ENCODE data around the gene UNC119B.

UNC119B gene

DNA sequence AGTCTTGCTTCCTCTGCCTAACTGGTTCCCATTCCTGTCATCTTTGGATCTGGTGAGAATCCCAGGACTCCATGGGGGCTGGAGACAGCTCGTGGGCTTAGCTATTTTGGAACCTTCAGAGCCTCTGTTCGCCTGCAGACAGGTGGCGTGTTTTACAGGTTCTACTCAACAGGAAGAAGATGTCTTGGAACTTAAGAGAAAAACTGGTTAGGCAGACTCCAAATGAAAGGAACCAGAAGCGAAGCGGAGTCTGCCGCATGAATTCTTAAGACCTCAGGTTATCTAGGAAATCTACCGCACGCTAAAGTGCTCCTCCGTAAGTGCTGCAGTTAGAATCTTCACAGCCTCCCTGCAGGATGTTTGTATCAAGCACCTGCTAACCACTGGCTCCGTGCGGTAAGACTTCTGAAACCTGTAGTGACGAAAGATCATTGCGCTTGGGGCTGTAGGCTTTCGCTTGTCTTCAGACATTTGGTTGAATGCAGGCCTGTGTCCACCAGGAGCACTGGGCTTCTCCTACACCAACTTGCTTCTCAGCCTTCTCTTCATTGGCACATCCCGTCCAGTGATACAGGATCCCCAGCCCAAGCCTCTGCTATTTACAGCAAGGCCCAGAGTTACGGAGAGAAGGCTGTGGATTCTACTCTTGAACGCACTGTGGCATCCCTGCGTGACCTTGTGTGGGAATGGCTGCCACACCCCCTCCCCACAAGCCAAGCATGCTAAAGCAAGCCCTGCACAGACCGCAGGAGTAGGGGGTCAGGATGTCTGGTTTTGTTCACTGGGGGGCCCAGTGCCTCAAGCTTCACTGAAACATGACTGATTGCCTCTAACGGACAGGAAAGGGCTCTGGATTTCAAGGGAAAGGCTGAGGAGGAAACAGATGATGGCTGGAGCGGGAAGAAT is 50.3 kb downstream of the UNC119B start:
- H3K9me3 ChIP-seq (ENCODE audit: insufficient read depth, low read length): no peaks in the 10 kb centered on the region
- H3K4me3 ChIP-seq (ENCODE audit: insufficient read length, low read depth): no peak overlapping the region
- DNase-seq (ENCODE audit: low read depth, low spot score): no peak
- no peaks in the 10 kb centered on the region for H3K27me3 ChIP-seq (ENCODE audit: insufficient read depth, insufficient read length)
- TF ChIP-seq SUZ12 (IDR thresholded peaks at IDR 0.05; ENCODE audit: extremely low read depth, insufficient read depth, insufficient read length): no peak
- TF ChIP-seq ZNF274 (IDR thresholded peaks at IDR 0.05; ENCODE audit: low read depth, low read length): no peak
- no peak for TF ChIP-seq YY1 (IDR thresholded peaks at IDR 0.05; ENCODE audit: insufficient read depth, insufficient read length)
- H3K36me3 ChIP-seq (ENCODE audit: insufficient read depth, insufficient read length, low read length): peaks cover 31% of the 10 kb centered on the region
- no peak overlapping the region for H3K9ac ChIP-seq (ENCODE audit: insufficient read length, low read depth)
- H3K4me1 ChIP-seq (ENCODE audit: insufficient read depth, insufficient read length): peaks cover 8% of the 10 kb centered on the region

DNA sequence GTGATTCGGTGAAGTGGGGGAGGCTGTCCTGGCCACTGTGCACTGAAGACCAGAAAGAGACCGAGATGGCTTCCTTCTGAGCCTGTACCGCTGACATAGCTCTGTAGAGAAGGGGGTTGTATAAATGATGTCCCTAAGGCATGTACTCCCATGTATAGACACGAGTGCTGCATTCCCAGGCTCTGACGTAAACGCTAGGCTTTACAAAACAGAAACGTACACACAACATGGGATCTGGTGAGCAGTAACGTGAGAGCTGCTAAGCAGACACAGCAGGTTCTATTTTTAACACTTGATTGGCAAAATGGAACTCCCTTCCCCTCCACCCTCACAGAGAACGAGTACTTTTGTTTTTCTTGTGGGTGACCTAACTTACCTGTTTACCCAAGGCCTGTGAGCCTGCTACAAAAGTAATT is 51.3 kb downstream of the UNC119B start:
- peaks cover 41% of the 10 kb centered on the region for H3K36me3 ChIP-seq (ENCODE audit: insufficient read depth, insufficient read length, low read length)
- TF ChIP-seq ZNF274 (IDR thresholded peaks at IDR 0.05; ENCODE audit: low read depth, low read length): no peak
- TF ChIP-seq YY1 (IDR thresholded peaks at IDR 0.05; ENCODE audit: insufficient read depth, insufficient read length): no peak
- no peak for TF ChIP-seq SUZ12 (IDR thresholded peaks at IDR 0.05; ENCODE audit: extremely low read depth, insufficient read depth, insufficient read length)
- H3K9me3 ChIP-seq (ENCODE audit: insufficient read depth, low read length): no peaks in the 10 kb centered on the region
- H3K4me1 ChIP-seq (ENCODE audit: insufficient read depth, insufficient read length): peaks cover 8% of the 10 kb centered on the region
- no peak overlapping the region for H3K9ac ChIP-seq (ENCODE audit: insufficient read length, low read depth)
- DNase-seq (ENCODE audit: low read depth, low spot score): no peak
- no peak overlapping the region for H3K4me3 ChIP-seq (ENCODE audit: insufficient read length, low read depth)
- no peaks in the 10 kb centered on the region for H3K27me3 ChIP-seq (ENCODE audit: insufficient read depth, insufficient read length)

DNA sequence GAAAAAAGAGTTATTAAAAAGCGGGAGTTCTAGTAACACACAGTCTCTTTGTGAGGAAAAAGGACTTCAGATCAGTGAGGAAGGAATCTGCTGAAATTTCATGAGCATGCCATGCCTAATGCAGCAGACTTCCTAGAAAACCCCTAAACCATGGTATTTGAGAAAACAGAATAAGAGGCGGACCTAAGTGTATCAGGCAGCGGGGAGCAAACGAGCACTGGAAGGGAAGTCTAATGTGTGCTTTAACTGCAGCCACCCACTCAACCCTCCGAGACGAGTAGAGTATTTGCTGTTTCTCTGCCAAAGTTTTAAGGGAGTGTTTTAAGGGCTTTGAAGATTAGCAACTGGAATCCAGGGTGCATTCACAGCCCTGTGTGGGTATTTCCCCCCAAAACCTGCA is 51.8 kb downstream of the UNC119B start:
- Histone ChIP-seq H3K27me3 (ENCODE audit: insufficient read depth, insufficient read length) (no peaks in the 10 kb centered on the region), H3K9ac (ENCODE audit: insufficient read length, low read depth) (no peak overlapping the region), H3K4me1 (ENCODE audit: insufficient read depth, insufficient read length) (peaks cover 8% of the 10 kb centered on the region), H3K4me3 (ENCODE audit: insufficient read length, low read depth) (no peak overlapping the region), H3K9me3 (ENCODE audit: insufficient read depth, low read length) (no peaks in the 10 kb centered on the region), H3K36me3 (ENCODE audit: insufficient read depth, insufficient read length, low read length) (peaks cover 46% of the 10 kb centered on the region)
- TF ChIP-seq ZNF274 (IDR thresholded peaks at IDR 0.05; ENCODE audit: low read depth, low read length): no peak
- TF ChIP-seq SUZ12 (IDR thresholded peaks at IDR 0.05; ENCODE audit: extremely low read depth, insufficient read depth, insufficient read length): no peak
- TF ChIP-seq YY1 (IDR thresholded peaks at IDR 0.05; ENCODE audit: insufficient read depth, insufficient read length): no peak
- DNase-seq (ENCODE audit: low read depth, low spot score): no peak

DNA sequence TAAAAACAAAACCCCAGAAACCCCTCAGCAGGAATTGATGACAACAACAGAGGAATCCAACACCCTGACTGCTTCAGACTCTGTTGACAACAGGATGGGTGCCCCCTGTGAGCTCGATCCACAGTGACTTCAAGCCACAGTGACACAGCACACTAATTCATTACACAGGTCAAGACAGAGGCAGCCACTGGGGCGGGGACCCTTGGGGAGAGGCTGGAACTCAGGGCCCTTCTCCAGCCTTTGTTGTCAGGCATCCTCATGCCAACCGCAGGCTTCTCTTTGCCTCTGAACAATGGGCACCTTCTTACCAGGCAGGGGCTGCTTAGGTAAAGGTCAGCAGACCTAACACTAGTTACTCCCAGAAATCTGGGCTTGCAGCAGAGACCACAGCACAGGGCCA is 53.0 kb downstream of the UNC119B start:
- H3K36me3 ChIP-seq (ENCODE audit: insufficient read depth, insufficient read length, low read length): peaks cover 57% of the 10 kb centered on the region
- no peaks in the 10 kb centered on the region for H3K27me3 ChIP-seq (ENCODE audit: insufficient read depth, insufficient read length)
- DNase-seq (ENCODE audit: low read depth, low spot score): no peak
- no peak overlapping the region for H3K4me3 ChIP-seq (ENCODE audit: insufficient read length, low read depth)
- peaks cover 3% of the 10 kb centered on the region; the same call in 1 of the 2 replicates for H3K9me3 ChIP-seq (ENCODE audit: insufficient read depth, low read length)
- no peak overlapping the region for H3K9ac ChIP-seq (ENCODE audit: insufficient read length, low read depth)
- TF ChIP-seq SUZ12 (IDR thresholded peaks at IDR 0.05; ENCODE audit: extremely low read depth, insufficient read depth, insufficient read length): no peak
- no peak for TF ChIP-seq ZNF274 (IDR thresholded peaks at IDR 0.05; ENCODE audit: low read depth, low read length)
- TF ChIP-seq YY1 (IDR thresholded peaks at IDR 0.05; ENCODE audit: insufficient read depth, insufficient read length): no peak
- peaks cover 8% of the 10 kb centered on the region for H3K4me1 ChIP-seq (ENCODE audit: insufficient read depth, insufficient read length)

DNA sequence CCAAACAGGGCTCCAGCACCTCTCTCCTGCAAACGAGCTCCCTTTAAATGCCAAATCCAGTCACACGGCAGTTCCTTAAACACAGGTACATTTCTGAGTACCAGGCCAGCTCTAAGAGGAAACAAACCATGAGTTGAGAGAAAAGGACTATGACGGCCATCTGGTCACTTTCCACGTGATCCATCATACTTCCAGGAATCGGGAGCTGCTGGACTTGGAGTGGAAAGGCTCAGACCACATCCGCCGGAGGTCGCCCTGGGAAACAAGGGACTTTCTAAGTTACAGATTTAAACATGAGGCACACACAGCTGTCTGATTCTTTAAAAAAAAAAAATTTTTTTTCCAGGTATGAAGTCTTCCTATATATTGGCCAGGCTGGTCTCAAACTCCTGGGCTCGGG is 54.6 kb downstream of the UNC119B start:
- peaks cover 65% of the 10 kb centered on the region for H3K36me3 ChIP-seq (ENCODE audit: insufficient read depth, insufficient read length, low read length)
- no peak overlapping the region for H3K4me3 ChIP-seq (ENCODE audit: insufficient read length, low read depth)
- TF ChIP-seq YY1 (IDR thresholded peaks at IDR 0.05; ENCODE audit: insufficient read depth, insufficient read length) (no peak), ZNF274 (IDR thresholded peaks at IDR 0.05; ENCODE audit: low read depth, low read length) (no peak)
- H3K4me1 ChIP-seq (ENCODE audit: insufficient read depth, insufficient read length): peaks cover 6% of the 10 kb centered on the region
- H3K9me3 ChIP-seq (ENCODE audit: insufficient read depth, low read length): peaks cover 4% of the 10 kb centered on the region; the same call in 1 of the 2 replicates
- H3K27me3 ChIP-seq (ENCODE audit: insufficient read depth, insufficient read length): no peaks in the 10 kb centered on the region
- DNase-seq (ENCODE audit: low read depth, low spot score): no peak
- H3K9ac ChIP-seq (ENCODE audit: insufficient read length, low read depth): no peak overlapping the region

DNA sequence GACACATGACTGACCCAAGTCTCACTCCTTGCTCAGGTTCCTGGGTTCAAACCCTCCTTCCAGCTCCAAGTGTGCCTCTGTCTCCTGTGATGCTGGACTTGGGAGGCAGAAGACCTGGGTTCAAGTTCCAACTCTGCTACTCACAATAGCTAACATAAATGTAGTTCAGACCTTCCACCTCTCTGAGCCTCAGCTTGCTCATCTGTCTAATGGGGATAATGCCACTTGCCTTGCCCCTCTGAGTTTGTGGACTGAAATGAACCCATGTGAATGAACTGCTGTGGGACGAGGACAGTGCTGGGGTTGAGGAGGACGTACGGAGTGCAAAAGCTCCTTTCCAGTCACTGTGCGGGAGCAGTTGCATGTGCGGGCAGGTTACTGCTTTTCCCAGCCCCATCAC is 56.3 kb downstream of the UNC119B start:
- H3K36me3 ChIP-seq (ENCODE audit: insufficient read depth, insufficient read length, low read length): peaks cover 59% of the 10 kb centered on the region
- H3K9ac ChIP-seq (ENCODE audit: insufficient read length, low read depth): no peak overlapping the region
- H3K4me3 ChIP-seq (ENCODE audit: insufficient read length, low read depth): no peak overlapping the region
- TF ChIP-seq YY1 (IDR thresholded peaks at IDR 0.05; ENCODE audit: insufficient read depth, insufficient read length) (no peak), ZNF274 (IDR thresholded peaks at IDR 0.05; ENCODE audit: low read depth, low read length) (no peak), SUZ12 (IDR thresholded peaks at IDR 0.05; ENCODE audit: extremely low read depth, insufficient read depth, insufficient read length) (no peak)
- H3K27me3 ChIP-seq (ENCODE audit: insufficient read depth, insufficient read length): no peaks in the 10 kb centered on the region
- no peaks in the 10 kb centered on the region for H3K4me1 ChIP-seq (ENCODE audit: insufficient read depth, insufficient read length)
- no peak for DNase-seq (ENCODE audit: low read depth, low spot score)
- H3K9me3 ChIP-seq (ENCODE audit: insufficient read depth, low read length): peaks cover 4% of the 10 kb centered on the region; the same call in 1 of the 2 replicates
